Left lung (tissue), 10 donors: Measurements from ENCODE around the gene DLEC1. TPM values are rescaled to one million over a fixed set of nuclear protein-coding genes. Genes with fewer than 3 reads are reported as not detected.

Experiments
- ATAC-seq: fragments of 200-7000 bp; cut with Tn5 transposase; one replicate; pipeline ENCODE4 v1.9.1; 2020; ENCODE audit warnings: moderate library complexity
- DNase-seq, 4 donors: peaks; one replicate each; pipeline ENCODE4 v3.0.0-alpha.2; 2013 to 2020
- H3K27ac ChIP-seq, 2 donors: fragments of 200-600 bp; sonication (generic) in 1 of 2; one replicate each; pipeline versions ENCODE4 v1.5.0 to v1.8.0; 2020 to 2021
- H3K27me3 ChIP-seq, 2 donors: fragments of 200-600 bp; sonication (generic) in 1 of 2; one replicate each; pipeline versions ENCODE4 v1.5.0 to v1.8.0; 2020 to 2021
- H3K36me3 ChIP-seq, 2 donors: fragments of 200-600 bp; sonication (generic) in 1 of 2; one replicate each; pipeline versions ENCODE4 v1.5.0 to v1.8.0; 2020 to 2021
- H3K4me1 ChIP-seq, 2 donors: fragments of 200-600 bp; one replicate each; pipeline ENCODE4 v1.8.0; 2021
- H3K4me3 ChIP-seq, 2 donors: fragments of 200-600 bp; sonication (generic) in 1 of 2; one replicate each; pipeline versions ENCODE4 v1.5.0 to v1.8.0; 2020 to 2021; ENCODE audit warnings: mild to moderate bottlenecking in 1 of 2
- H3K9me3 ChIP-seq, 2 donors: fragments of 200-600 bp; sonication (generic) in 1 of 2; one replicate each; pipeline versions ENCODE4 v1.5.0 to v1.8.0; 2020 to 2021
- intact Hi-C, 2 donors: fragments of 100-400 bp; cut with DNase I; formaldehyde crosslinking; loops; one replicate each; pipeline versions ENCODE4 v1.11.2 to v1.14.2; 2022
- polyA plus RNA-seq, 6 donors: library from polyadenylated mRNA; unstranded; fragments of 120-200 nt; gene quantifications; one replicate each; pipeline ENCODE4 v1.2.1, GENCODE V29; 2013; ENCODE audit not compliant: insufficient read length in 6 of 6
- total RNA-seq, 2 donors: library from RNA; stranded (reverse); fragmentation: NEBNext Ultra II Directional; extraction: Animal tissue kit (Norgen Biotek cat#: 25700); gene quantifications; one replicate each; pipeline ENCODE4 v1.2.1, GENCODE V29; 2021
- TF ChIP-seq, protein P1 (sequence below), 2 donors: fragments of 200-600 bp; sonication (generic) in 1 of 2; IDR thresholded peaks; one replicate each; pipeline versions ENCODE4 v1.5.0 to v1.8.0; 2021; ENCODE audit warnings: antibody characterized with exemption in 2 of 2
- donor health status: DM: no; HTN: yes; CAD: no.
- donor health status: DM: no; HTN: no; CAD: no.

DLEC1 gene
- total and polyA plus RNA-seq, 8 donors, result 2.8 to 10.5 (median 6.1) TPM

DNA sequence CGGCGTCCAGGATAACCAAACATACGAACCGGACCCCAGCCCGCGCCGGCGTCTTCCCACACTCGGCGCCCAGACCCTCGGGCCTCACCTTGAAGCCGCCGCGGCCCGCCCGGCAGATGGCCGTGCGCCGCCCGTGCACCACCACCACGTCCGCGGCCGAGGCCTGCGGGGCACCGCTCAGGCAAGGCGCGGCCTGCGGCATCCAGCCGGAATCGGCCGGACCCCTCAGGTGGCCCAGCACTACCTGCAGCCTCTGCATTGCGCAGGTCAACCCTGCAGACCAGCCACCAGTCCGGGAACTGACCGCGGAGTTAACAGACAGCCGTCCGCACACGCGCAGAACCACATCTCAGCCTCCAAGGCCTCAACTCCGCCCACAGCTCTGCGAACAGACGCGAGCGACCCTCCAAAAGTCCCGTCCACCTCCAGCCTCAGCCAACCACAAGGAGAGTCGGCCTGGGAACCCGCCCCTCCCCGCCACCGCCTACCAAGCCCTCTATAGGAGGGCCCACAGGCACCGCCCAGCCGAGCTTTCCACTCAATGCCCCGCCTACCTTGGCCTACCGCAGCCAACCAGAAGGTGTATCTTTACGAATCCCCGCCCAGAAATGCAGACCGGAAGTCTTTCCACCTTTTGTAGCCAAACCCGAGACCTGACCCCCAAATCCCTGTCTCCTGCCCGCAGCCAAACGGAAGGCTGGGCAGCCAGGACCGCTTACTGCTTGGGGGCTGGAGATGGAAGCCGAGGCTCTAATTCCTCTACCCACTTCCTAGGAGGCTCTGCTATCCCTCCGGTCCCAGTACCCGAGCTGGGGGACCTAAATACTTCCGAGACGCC is 98.0 kb downstream of the DLEC1 start, which contains the start of gene ACAA1:
Gene ACAA1 (minus strand): TSS at position 351 of the 838 bp plus-strand sequence. CDS start 92 bp downstream, at position 259.
- TF ChIP-seq, protein P1, sequence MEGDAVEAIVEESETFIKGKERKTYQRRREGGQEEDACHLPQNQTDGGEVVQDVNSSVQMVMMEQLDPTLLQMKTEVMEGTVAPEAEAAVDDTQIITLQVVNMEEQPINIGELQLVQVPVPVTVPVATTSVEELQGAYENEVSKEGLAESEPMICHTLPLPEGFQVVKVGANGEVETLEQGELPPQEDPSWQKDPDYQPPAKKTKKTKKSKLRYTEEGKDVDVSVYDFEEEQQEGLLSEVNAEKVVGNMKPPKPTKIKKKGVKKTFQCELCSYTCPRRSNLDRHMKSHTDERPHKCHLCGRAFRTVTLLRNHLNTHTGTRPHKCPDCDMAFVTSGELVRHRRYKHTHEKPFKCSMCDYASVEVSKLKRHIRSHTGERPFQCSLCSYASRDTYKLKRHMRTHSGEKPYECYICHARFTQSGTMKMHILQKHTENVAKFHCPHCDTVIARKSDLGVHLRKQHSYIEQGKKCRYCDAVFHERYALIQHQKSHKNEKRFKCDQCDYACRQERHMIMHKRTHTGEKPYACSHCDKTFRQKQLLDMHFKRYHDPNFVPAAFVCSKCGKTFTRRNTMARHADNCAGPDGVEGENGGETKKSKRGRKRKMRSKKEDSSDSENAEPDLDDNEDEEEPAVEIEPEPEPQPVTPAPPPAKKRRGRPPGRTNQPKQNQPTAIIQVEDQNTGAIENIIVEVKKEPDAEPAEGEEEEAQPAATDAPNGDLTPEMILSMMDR (IDR thresholded peaks at IDR 0.05), result peak in 1 of 2 donors; percentile 17
- intact Hi-C loops, result loop anchor here in 1 of 2 donors (10.0 kb wide), 1 partner anchor 88 kb away; no protein-coding TSS in a partner anchor

DNA sequence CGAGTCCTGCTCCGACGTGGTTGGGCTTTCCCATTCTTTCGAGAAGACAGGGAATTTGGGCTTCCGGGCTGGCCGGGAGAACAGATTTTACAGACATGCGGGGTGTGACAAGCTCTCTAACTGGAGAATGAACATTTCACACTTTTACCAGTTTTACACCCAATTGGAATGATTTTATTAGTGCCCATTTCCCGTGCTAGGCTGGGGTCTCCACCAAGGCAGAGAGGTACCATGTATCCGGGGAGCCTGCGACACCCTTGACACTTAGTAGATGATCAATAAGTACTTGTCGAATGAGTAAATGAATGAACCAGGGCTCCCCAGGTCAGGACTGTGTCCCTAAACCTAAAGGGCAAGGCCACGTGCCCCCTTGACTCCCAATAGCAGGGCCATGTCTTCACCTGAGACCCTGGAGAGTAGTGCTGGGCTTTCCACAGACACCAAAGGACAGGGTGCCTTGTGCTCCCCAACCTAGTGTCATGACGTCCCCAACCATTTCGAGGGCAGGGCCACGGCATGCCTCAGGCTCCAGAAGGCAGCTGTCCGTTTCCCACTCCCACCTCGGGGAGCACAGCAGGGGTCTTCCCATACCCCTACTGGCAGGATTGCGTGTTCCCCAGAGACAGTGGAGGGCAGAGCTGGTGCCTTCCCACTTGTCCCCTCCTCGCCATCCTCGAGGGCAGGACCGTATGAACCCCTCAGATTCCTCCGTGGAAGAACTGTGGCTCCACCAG is 98.8 kb downstream of the DLEC1 start:
- Histone ChIP-seq H3K9me3 (no peaks in the 10 kb centered on the region), H3K27ac (peak overlapping the region; percentile 96 to 98), H3K4me1 (peaks cover 34 to 63% of the 10 kb centered on the region in 2 donors), H3K4me3 (peak overlapping the region; percentile 89 to 97), H3K27me3 (no peaks in the 10 kb centered on the region), H3K36me3 (peaks cover 0 to 42% of the 10 kb centered on the region in 2 donors)
- DNase-seq (peak in 3 of 4 donors; percentile 21 to 53 (median 22)), ATAC-seq (peak; percentile 5)
- intact Hi-C loops, result loop anchor here in 1 of 2 donors (10.0 kb wide), 1 partner anchor 87 kb away; no protein-coding TSS in a partner anchor
- TF ChIP-seq, protein P1 (IDR thresholded peaks at IDR 0.05), result no peak

More for the DNA sequence above, 98.0 kb downstream of the DLEC1 start, which contains the start of gene ACAA1:
- no peaks in the 10 kb centered on the region for H3K27me3 ChIP-seq
- H3K4me3 ChIP-seq, result peak within 1 kb of the TSS; percentile 89 to 97
- peaks cover 0 to 42% of the 10 kb centered on the region in 2 donors for H3K36me3 ChIP-seq
- H3K9me3 ChIP-seq, result no peaks in the 10 kb centered on the region
- H3K4me1 ChIP-seq, result peaks cover 34 to 71% of the 10 kb centered on the region in 2 donors
- H3K27ac ChIP-seq, result peak within 1 kb of the TSS; percentile 96 to 98
- ATAC-seq (peak; percentile 93), DNase-seq (peak; percentile 97 to 100 (median 99))

DNA sequence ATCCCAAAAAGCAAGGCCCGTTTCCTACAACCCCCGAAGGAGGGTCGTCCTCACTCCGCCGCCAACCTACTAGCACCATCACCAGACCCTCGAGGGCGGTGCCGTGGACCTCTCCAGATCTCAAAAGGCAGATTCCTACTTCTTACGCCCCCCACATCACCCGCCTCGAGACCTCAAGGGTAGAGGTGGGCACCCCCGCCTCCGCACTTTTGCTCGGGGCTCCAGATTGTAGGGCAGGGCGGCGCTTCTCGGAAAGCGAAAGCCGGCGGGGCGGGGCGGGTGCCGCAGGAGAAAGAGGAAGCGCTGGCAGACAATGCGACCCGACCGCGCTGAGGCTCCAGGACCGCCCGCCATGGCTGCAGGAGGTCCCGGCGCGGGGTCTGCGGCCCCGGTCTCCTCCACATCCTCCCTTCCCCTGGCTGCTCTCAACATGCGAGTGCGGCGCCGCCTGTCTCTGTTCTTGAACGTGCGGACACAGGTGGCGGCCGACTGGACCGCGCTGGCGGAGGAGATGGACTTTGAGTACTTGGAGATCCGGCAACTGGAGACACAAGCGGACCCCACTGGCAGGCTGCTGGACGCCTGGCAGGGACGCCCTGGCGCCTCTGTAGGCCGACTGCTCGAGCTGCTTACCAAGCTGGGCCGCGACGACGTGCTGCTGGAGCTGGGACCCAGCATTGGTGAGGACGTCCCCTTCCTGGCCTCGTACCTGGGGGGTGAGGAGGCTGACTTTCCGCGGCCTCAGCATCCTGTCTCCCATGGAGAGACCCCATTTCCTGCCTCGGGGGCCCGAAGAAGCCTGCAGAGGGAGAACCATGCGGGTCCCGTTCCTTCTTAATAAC is 99.6 kb downstream of the DLEC1 start, which contains the start of gene MYD88:
Gene MYD88 (plus strand): TSS at position 313 of the 842 bp plus-strand sequence. CDS start 40 bp downstream, at position 353.
- ATAC-seq (peak; percentile 57), DNase-seq (peak; percentile 62 to 99 (median 79))
- H3K36me3 ChIP-seq, result peaks cover 0 to 35% of the 10 kb centered on the region in 2 donors
- peak within 1 kb of the TSS; percentile 89 to 97 for H3K4me3 ChIP-seq
- peaks cover 34 to 60% of the 10 kb centered on the region in 2 donors for H3K4me1 ChIP-seq
- intact Hi-C loops, result loop anchor here in 1 of 2 donors (10.0 kb wide), 1 partner anchor 86 kb away; no protein-coding TSS in a partner anchor
- peak within 1 kb of the TSS; percentile 96 to 98 for H3K27ac ChIP-seq
- H3K27me3 ChIP-seq, result no peaks in the 10 kb centered on the region
- H3K9me3 ChIP-seq, result no peaks in the 10 kb centered on the region
- TF ChIP-seq, protein P1 (IDR thresholded peaks at IDR 0.05), result no peak

DNA sequence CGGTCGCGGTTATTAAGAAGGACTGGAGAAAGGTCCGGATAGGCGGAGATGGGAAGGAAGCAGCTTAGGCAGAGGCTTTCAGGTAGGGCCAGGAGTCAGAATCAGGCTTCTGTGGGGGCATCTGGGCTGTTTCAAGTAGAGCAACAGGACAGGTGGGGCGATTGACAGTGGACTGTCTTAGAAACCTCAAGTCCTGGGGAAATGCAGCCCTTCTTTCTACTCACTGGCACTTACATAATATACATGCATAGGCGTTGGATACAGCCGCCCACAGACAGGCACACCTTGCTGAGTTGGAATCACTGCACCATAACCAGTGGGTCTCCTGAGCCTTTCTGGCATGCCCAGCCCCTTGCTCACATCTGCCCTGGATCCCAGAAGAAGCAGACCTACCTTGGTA is 100.2 kb downstream of the DLEC1 start:
- H3K4me3 ChIP-seq, result peak overlapping the region; percentile 89 to 97
- no peak for ATAC-seq
- TF ChIP-seq, protein P1 (IDR thresholded peaks at IDR 0.05), result no peak
- H3K36me3 ChIP-seq, result peaks cover 0 to 29% of the 10 kb centered on the region in 2 donors
- peak overlapping the region; percentile 96 to 98 for H3K27ac ChIP-seq
- H3K27me3 ChIP-seq, result no peaks in the 10 kb centered on the region
- DNase-seq, result no peak
- no peaks in the 10 kb centered on the region for H3K9me3 ChIP-seq
- intact Hi-C loops, result loop anchor here in 1 of 2 donors (10.0 kb wide), 1 partner anchor 86 kb away; no protein-coding TSS in a partner anchor
- H3K4me1 ChIP-seq, result peaks cover 30 to 55% of the 10 kb centered on the region in 2 donors
